HUDEP-2 (cell line): ENCODE results near the gene TGM1.
"Not testable (repeated sequence)": the region's sequence is repeated elsewhere in the genome, so short reads cannot be mapped to it uniquely, and the experiment has no call there.

Experiments used
- DNase-seq, 76 experiments: peaks; one replicate each; lab custom pipeline; 2025; ENCODE audit not compliant: unreplicated experiment in 76 of 76; lab: John Stamatoyannopoulos, UW

Gene TGM1

DNA sequence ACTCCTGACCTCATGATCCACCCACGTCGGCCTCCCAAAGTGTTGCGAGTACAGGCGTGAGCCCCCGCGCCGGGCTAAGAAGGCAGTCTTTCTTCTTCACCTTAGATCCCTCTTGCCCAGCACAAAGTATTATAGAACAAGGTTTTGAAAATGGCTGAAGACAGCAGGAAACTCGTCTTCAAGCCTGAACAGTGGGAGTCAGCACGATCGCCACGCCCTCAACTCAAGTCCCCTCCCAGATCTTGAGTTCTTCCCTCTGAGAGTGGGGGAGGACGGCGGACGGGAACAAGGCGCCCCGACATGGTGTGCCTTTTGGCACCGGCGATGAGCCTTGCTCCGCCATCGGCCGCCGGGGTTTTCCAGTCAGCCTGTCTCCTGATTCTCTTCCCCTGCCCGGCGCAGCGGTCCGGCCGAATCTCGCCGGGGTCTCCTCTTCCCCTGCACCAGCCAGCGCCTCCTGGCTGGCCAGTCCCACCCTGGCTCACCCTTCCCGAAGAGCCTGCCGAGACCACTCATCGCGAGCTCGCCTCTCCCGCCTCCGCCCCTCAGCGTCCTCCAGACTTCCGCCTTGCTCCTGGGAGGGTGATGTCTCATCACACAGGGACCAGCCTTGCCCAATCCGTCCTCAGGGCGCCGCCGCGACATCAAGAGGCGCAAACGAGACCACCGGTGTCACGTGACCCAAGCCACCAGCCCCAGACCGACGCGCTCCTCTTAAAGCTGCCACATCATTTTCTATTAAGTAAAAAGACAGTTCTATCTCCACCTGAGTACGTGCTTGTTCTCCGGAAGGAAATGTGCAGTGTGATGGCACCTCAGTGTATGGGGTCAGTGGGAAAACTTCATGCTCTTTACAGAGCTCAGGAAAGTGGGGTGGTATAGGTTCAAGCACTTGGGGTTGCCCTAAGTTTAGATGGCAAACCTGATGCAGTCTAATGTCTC, 49.8 kb downstream of the TGM1 start, which contains the start of gene CHMP4A:
Gene CHMP4A (minus strand): TSS at position 565 of the 942 bp plus-strand sequence. CDS start 49 bp downstream, at position 516.
- DNase-seq, result peak in 75 of 76 experiments; percentile 41 to 97 (median 94)

DNA sequence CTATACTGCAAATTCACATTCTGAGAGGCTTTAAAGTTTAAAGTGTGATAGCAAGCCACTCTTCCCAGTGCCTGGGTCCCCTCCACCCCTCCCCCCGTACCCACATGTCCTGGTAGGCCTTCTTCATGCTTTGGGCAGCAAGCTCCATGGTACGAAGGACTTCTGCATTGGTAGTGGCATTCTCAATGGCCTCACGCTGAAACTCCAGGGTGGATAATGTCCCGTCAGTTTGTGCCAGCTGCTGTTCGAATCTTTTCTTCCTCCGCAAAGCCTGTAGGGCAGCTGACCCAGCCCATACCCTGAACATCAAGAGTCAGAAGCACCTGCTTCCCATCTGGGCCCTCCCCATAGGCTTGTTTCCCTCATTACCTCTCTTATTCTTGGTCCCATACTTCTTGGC, 51.7 kb downstream of the TGM1 start:
- no peak for DNase-seq

DNA sequence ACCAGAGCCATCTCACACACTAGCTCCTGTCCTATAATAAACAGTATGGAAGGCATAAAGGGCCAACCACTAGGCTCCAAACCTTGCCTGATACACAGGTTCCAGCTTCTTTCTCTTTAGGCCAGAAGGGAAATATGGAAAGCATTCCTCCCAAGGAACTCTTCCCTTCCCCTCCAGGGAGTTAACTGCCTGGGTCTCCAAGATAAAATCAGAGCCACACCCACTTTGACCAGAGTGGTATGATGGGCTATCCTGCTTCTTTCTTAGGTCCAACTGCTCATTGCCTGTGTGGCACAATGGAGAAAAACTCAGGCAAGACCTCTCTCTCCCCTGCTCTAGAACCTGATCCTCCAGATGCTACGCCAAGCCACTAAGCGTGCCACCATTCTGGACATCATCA, 55.4 kb downstream of the TGM1 start:
- no peak for DNase-seq

DNA sequence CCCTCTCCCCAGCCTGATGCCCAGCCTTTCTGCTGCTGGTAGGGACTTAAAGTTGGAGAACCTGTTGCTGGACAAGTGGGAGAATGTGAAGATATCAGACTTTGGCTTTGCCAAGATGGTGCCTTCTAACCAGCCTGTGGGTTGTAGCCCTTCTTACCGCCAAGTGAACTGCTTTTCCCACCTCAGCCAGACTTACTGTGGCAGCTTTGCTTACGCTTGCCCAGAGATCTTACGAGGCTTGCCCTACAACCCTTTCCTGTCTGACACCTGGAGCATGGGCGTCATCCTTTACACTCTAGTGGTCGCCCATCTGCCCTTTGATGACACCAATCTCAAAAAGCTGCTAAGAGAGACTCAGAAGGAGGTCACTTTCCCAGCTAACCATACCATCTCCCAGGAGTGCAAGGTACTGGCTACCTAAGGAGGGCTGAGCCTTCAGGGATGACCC, 55.8 kb downstream of the TGM1 start:
- no peak for DNase-seq

DNA sequence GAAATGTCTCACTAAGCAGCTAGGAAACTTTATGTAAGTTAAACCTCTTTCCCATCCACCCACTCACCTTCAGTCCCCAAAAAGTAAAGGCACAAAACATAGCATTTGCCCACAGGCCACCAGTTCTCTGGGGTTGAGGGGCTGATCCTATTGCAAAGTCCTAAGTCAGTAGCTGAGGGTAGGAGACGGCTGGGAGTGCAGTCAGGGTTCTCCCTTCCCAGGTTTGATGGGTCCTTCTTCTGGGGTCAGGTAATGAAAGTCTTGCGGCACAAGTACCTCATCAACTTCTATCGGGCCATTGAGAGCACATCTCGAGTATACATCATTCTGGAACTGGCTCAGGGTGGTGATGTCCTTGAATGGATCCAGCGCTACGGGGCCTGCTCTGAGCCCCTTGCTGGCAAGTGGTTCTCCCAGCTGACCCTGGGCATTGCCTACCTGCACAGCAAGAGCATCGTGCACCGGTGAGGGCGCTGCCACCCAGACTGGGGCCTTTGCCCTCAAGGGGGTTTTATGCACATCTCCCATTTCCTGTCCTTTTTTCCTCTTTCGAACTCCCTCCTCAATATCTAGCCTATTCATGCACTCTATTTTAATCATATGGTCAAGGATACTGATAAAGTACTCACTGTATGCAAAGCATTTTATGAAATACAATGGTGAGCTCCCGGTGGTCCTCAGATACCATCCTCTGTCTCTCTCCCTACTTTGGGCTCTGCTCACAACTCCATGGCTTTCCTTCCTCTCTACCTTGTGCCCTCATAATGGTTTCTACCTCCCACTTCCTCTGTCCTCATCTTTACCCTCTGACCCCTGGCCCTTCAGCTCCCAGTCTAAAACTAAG, 56.5 kb downstream of the TGM1 start:
- DNase-seq, result no peak

DNA sequence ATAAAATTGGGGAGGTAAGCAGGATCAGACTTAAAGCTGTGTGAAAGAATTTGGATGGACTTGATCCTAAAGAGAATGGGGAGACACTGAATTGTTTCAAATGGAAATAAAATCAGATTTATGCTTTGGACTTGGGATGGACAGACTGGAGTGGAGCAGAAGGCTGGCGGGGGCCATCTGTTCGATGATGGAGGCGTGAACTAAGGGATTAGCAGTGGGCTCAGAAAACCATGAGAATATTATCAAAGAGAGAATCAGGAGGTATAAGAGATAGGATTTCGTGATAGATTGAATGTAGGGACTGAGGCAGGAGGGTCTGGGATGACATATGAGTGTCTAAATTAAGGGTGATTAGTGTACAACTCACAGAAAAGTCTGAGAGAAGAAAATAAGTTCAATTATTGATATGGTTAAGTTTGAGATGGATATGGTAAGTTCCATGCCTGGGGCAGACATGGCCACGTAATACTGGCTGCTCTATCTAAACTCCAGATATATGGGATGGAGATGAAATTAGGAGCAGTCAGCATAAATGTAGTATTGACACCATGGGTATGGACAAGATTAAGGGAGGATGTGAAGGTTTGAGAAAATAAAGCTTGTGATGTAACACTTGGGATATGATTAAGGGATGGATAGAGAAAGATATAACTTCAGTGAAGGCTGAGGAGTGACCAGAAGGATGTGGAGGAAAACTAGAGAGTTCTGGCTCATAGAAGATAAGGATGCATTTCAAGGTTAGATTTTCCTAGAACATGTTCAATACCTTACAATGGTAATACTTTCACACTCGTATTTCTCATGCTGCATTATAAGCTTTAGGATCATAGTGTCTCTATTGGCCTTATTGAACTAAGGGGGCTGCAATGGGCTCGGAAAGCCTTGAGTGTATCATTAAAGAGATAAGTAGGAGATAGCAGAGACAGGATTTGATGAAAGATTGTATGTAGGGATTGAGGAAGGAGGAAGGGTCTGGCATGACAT, 58.5 kb downstream of the TGM1 start:
- DNase-seq, result no peak

DNA sequence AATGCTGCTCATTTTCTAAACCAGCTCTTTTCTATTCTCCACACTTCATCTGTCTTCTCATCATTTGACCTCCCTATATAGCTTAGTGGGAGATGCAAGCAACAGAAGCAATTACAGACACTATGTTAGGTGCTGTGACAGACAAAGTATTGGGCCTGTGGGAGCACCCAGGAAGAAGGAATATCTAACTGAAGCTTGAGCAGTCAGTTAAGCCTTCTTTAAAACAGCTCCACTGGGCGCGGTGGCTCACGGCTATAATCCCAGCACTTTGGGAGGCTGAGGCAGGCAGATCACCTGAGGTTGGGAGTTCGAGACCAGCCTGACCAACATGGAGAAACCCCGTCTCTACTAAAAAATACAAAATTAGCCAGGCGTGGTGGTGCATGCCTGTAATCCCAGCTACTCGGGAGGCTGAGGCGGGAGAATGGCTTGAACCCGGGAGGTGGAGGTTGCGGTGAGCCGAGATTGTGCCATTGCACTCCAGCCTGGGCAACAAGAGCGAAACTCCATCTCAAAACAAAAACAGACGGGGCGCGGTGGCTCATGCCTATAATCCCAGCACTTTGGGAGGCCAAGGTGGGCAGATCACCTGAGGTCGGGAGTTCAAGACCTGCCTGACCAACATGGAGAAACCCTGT, 59.6 kb downstream of the TGM1 start:
- DNase-seq, result not testable (repeated sequence)

DNA sequence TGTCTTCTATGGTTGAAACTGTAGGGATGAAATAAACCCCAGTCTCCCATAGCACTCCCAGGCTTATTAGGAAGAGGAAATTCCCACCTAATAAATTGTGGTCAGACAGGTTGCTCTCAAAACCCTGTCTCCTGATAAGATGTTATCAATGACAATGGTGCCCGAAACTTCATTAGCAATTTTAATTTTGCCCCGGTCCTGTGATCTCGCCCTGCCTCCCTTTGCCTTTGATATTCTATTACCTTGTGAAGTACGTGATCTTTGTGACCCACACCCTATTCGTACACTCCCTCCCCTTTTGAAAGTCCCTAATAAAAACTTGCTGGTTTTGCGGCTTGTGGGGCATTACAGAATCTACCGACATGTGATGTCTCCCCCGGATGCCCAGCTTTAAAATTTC, 60.4 kb downstream of the TGM1 start:
- DNase-seq, result not testable (repeated sequence)
